ENCODE measurements around the gene CACNG3. TPM values are rescaled to one million over a fixed set of nuclear protein-coding genes. Genes with fewer than 3 reads are reported as not detected.
"Not testable (repeated sequence)": the region's sequence is repeated elsewhere in the genome, so short reads cannot be mapped to it uniquely, and the experiment has no call there.

CACNG3 gene
- total and polyA plus RNA-seq, 9 donors, result not detected

DNA sequence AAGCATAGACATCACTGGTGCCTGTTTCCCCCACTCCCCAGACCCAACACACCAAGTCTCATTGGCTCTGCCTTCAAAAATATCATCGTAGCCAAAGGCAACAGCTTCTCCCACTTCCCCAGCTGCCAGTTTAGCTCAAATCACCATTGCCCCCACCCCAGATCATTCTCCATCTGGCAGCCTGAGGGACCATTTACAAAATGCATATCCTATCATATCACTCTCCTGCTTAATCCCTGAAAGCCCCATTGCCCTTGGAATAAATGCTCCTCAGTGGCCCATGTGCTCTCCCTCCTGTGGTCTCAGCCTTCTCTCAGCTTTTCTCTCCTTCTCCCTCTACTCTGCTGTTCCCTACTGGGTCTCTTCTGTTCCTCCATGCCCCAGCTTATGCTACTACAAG lies 68.3 kb downstream of the CACNG3 start:
- no peak for DNase-seq
- no peaks in the 10 kb centered on the region for H3K9me3 ChIP-seq (replicated peaks; ENCODE audit: control insufficient read depth, low read depth, low read length)
- no peak overlapping the region for H3K4me3 ChIP-seq (ENCODE audit: low read length)
- no peak overlapping the region for H3K27ac ChIP-seq (ENCODE audit: low read length)
- 69% methylated on average over 1 of the region's 1 CpG for WGBS (ENCODE audit: insufficient coverage)
- no peaks in the 10 kb centered on the region for H3K4me1 ChIP-seq (ENCODE audit: control insufficient read depth, insufficient read depth, low read length)
- peaks cover 3% of the 10 kb centered on the region for H3K27me3 ChIP-seq (ENCODE audit: control insufficient read depth, insufficient read depth, low read length)
- no peaks in the 10 kb centered on the region for H3K36me3 ChIP-seq (ENCODE audit: control insufficient read depth, insufficient read depth, low read length)

- Histone ChIP-seq H3K4me1 (ENCODE audit: control insufficient read depth, insufficient read depth, low read length) (no peaks in the 10 kb centered on the region), H3K36me3 (ENCODE audit: control insufficient read depth, insufficient read depth, low read length) (no peaks in the 10 kb centered on the region), H3K4me3 (ENCODE audit: low read length) (no peak overlapping the region), H3K27me3 (ENCODE audit: control insufficient read depth, insufficient read depth, low read length) (no peaks in the 10 kb centered on the region), H3K27ac (ENCODE audit: low read length) (no peak overlapping the region), H3K9me3 (replicated peaks; ENCODE audit: control insufficient read depth, low read depth, low read length) (no peaks in the 10 kb centered on the region)
- no peak for DNase-seq
- WGBS (ENCODE audit: insufficient coverage), result 74% methylated on average over 9 of the region's 14 CpGs
Measured at GRCh38 chr16:24328835-24329452, 72.8 kb downstream of the CACNG3 start.

- Histone ChIP-seq H3K36me3 (ENCODE audit: control insufficient read depth, insufficient read depth, low read length) (no peaks in the 10 kb centered on the region), H3K4me1 (ENCODE audit: control insufficient read depth, insufficient read depth, low read length) (no peaks in the 10 kb centered on the region), H3K27ac (ENCODE audit: low read length) (no peak overlapping the region), H3K27me3 (ENCODE audit: control insufficient read depth, insufficient read depth, low read length) (no peaks in the 10 kb centered on the region), H3K9me3 (replicated peaks; ENCODE audit: control insufficient read depth, low read depth, low read length) (no peaks in the 10 kb centered on the region), H3K4me3 (ENCODE audit: low read length) (no peak overlapping the region)
- no peak for DNase-seq
- 80% methylated on average over 2 of the region's 3 CpGs for WGBS (ENCODE audit: insufficient coverage)
Measured at GRCh38 chr16:24332178-24332577, 76.0 kb downstream of the CACNG3 start.

- H3K4me1 ChIP-seq (ENCODE audit: control insufficient read depth, insufficient read depth, low read length), result no peaks in the 10 kb centered on the region
- no peak overlapping the region for H3K27ac ChIP-seq (ENCODE audit: low read length)
- WGBS (ENCODE audit: insufficient coverage), result 74% methylated on average over 8 of the region's 10 CpGs
- H3K27me3 ChIP-seq (ENCODE audit: control insufficient read depth, insufficient read depth, low read length), result no peaks in the 10 kb centered on the region
- no peak for DNase-seq
- H3K9me3 ChIP-seq (replicated peaks; ENCODE audit: control insufficient read depth, low read depth, low read length), result no peaks in the 10 kb centered on the region
- H3K36me3 ChIP-seq (ENCODE audit: control insufficient read depth, insufficient read depth, low read length), result no peaks in the 10 kb centered on the region
- no peak overlapping the region for H3K4me3 ChIP-seq (ENCODE audit: low read length)
Measured at GRCh38 chr16:24332582-24333090, 76.5 kb downstream of the CACNG3 start.

DNA sequence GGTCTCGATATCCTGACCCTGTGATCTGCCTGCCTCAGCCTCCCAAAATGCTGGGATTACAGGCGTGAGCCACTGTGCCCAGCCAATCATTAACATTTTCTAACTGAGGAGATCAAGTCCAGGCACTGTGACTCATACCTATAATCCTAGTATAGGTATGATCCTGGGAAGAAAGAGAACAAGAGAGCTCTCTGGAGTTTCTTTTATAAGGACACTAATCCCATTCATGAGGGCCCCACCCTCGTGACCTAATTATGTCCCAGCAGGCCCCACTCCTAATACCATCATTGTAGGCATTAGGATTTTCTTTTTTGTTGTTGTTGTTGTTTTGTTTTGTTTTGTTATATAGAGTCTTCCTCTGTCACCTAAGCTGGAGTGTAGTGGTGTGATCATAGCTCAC lies 80.4 kb downstream of the CACNG3 start:
- Histone ChIP-seq H3K27ac (ENCODE audit: low read length) (no peak overlapping the region), H3K27me3 (ENCODE audit: control insufficient read depth, insufficient read depth, low read length) (no peaks in the 10 kb centered on the region), H3K36me3 (ENCODE audit: control insufficient read depth, insufficient read depth, low read length) (no peaks in the 10 kb centered on the region), H3K4me3 (ENCODE audit: low read length) (no peak overlapping the region), H3K9me3 (replicated peaks; ENCODE audit: control insufficient read depth, low read depth, low read length) (no peaks in the 10 kb centered on the region), H3K4me1 (ENCODE audit: control insufficient read depth, insufficient read depth, low read length) (no peaks in the 10 kb centered on the region)
- no CpG with 5 or more reads among the region's 3 CpGs for WGBS (ENCODE audit: insufficient coverage)
- no peak for DNase-seq

DNA sequence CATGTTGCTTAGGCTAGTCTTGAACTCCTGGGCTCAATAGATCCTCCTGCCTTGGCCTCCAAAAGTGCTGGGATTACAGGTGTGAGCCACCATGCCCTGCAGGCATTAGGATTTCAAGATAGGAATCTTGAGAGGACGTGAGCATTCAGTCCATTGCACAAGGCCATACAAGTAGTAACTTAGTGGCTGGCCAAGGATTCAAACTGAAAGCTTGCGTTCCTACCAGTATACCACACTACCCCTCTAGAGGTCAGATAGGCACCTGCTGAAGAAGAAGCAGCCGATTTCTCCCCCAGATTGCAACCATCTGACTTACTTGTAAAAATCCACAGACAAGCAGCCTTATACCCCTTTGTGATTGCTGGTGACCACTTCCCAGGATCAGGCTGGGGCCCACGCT lies 80.9 kb downstream of the CACNG3 start:
- no peaks in the 10 kb centered on the region for H3K36me3 ChIP-seq (ENCODE audit: control insufficient read depth, insufficient read depth, low read length)
- DNase-seq, result no peak
- no peak overlapping the region for H3K4me3 ChIP-seq (ENCODE audit: low read length)
- H3K4me1 ChIP-seq (ENCODE audit: control insufficient read depth, insufficient read depth, low read length), result no peaks in the 10 kb centered on the region
- 55% methylated on average over 2 of the region's 4 CpGs for WGBS (ENCODE audit: insufficient coverage)
- H3K9me3 ChIP-seq (replicated peaks; ENCODE audit: control insufficient read depth, low read depth, low read length), result no peaks in the 10 kb centered on the region
- no peaks in the 10 kb centered on the region for H3K27me3 ChIP-seq (ENCODE audit: control insufficient read depth, insufficient read depth, low read length)
- no peak overlapping the region for H3K27ac ChIP-seq (ENCODE audit: low read length)

DNA sequence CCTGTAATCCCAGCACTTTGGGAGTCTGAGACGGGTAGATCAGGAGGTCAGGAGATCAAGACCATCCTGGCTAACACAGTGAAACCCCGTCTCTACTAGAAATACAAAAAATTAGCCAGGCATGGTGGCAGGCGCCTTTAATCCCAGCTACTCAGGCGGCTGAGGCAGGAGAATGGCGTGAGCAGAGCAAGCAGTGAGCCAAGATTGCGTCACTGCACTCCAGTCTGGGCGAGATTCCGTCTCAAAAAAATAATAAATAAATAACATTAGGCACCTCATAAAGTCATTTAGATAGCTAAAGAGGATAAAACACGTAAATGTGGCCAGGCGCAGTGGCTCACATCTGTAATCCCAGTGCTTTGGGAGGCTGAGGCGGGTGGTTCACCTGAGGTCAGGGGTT lies 87.7 kb downstream of the CACNG3 start:
- not testable (repeated sequence) for H3K4me3 ChIP-seq (ENCODE audit: low read length); DNase-seq; H3K27me3 ChIP-seq (ENCODE audit: control insufficient read depth, insufficient read depth, low read length); H3K36me3 ChIP-seq (ENCODE audit: control insufficient read depth, insufficient read depth, low read length); H3K4me1 ChIP-seq (ENCODE audit: control insufficient read depth, insufficient read depth, low read length); H3K27ac ChIP-seq (ENCODE audit: low read length); H3K9me3 ChIP-seq (replicated peaks; ENCODE audit: control insufficient read depth, low read depth, low read length)
- WGBS (ENCODE audit: insufficient coverage), result 74% methylated on average over 6 of the region's 11 CpGs

- no peak overlapping the region for H3K27ac ChIP-seq (ENCODE audit: low read length)
- no peaks in the 10 kb centered on the region for H3K9me3 ChIP-seq (replicated peaks; ENCODE audit: control insufficient read depth, low read depth, low read length)
- no peaks in the 10 kb centered on the region for H3K4me1 ChIP-seq (ENCODE audit: control insufficient read depth, insufficient read depth, low read length)
- H3K36me3 ChIP-seq (ENCODE audit: control insufficient read depth, insufficient read depth, low read length), result no peaks in the 10 kb centered on the region
- no peak overlapping the region for H3K4me3 ChIP-seq (ENCODE audit: low read length)
- no peaks in the 10 kb centered on the region for H3K27me3 ChIP-seq (ENCODE audit: control insufficient read depth, insufficient read depth, low read length)
- DNase-seq, result no peak
- WGBS (ENCODE audit: insufficient coverage), result no CpG with 5 or more reads among the region's 2 CpGs
Measured at GRCh38 chr16:24344784-24345183, 88.6 kb downstream of the CACNG3 start.

- H3K27ac ChIP-seq (ENCODE audit: low read length), result no peak overlapping the region
- WGBS (ENCODE audit: insufficient coverage), result 79% methylated on average over 2 of the region's 4 CpGs
- H3K36me3 ChIP-seq (ENCODE audit: control insufficient read depth, insufficient read depth, low read length), result no peaks in the 10 kb centered on the region
- DNase-seq, result no peak
- no peak overlapping the region for H3K4me3 ChIP-seq (ENCODE audit: low read length)
- no peaks in the 10 kb centered on the region for H3K4me1 ChIP-seq (ENCODE audit: control insufficient read depth, insufficient read depth, low read length)
- no peaks in the 10 kb centered on the region for H3K9me3 ChIP-seq (replicated peaks; ENCODE audit: control insufficient read depth, low read depth, low read length)
- H3K27me3 ChIP-seq (ENCODE audit: control insufficient read depth, insufficient read depth, low read length), result no peaks in the 10 kb centered on the region
Measured at GRCh38 chr16:24345704-24346103, 89.6 kb downstream of the CACNG3 start.

DNA sequence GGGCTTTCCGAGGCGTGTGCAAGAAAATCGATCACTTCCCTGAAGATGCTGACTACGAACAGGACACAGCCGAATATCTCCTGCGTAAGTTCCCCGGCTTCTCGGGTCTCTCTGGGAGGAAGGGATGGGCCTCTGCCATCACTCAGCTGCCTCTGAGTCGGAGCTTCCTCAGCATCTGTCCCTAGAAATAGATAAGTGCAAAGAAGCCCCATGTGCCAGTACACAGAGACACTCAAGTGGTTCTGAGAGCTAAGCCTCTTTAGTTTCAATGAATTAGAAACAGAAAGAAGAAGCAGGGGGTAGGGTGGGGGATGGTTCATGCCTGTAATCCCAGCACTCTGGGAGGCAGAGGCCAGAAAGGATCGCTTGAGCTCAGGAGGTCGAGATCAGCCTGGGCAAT lies 90.6 kb downstream of the CACNG3 start:
- H3K27ac ChIP-seq (ENCODE audit: low read length), result no peak overlapping the region
- 83% methylated on average over 3 of the region's 11 CpGs for WGBS (ENCODE audit: insufficient coverage)
- H3K36me3 ChIP-seq (ENCODE audit: control insufficient read depth, insufficient read depth, low read length), result no peaks in the 10 kb centered on the region
- no peaks in the 10 kb centered on the region for H3K27me3 ChIP-seq (ENCODE audit: control insufficient read depth, insufficient read depth, low read length)
- DNase-seq, result no peak
- H3K4me3 ChIP-seq (ENCODE audit: low read length), result no peak overlapping the region
- H3K4me1 ChIP-seq (ENCODE audit: control insufficient read depth, insufficient read depth, low read length), result no peaks in the 10 kb centered on the region
- no peaks in the 10 kb centered on the region for H3K9me3 ChIP-seq (replicated peaks; ENCODE audit: control insufficient read depth, low read depth, low read length)

GRCh38 chr16:24347556-24347955 lies 91.4 kb downstream of the CACNG3 start:
- no peak for DNase-seq
- H3K9me3 ChIP-seq (replicated peaks; ENCODE audit: control insufficient read depth, low read depth, low read length), result no peaks in the 10 kb centered on the region

More at GRCh38 chr16:24347556-24347955, 91.4 kb downstream of the CACNG3 start:
- no peaks in the 10 kb centered on the region for H3K27me3 ChIP-seq (ENCODE audit: control insufficient read depth, insufficient read depth, low read length)
- H3K4me1 ChIP-seq (ENCODE audit: control insufficient read depth, insufficient read depth, low read length), result no peaks in the 10 kb centered on the region
- H3K4me3 ChIP-seq (ENCODE audit: low read length), result no peak overlapping the region
- no peaks in the 10 kb centered on the region for H3K36me3 ChIP-seq (ENCODE audit: control insufficient read depth, insufficient read depth, low read length)
- 80% methylated on average over 1 of the region's 2 CpGs for WGBS (ENCODE audit: insufficient coverage)
- no peak overlapping the region for H3K27ac ChIP-seq (ENCODE audit: low read length)
